Liver (tissue), 3 donors: ENCODE results near the gene CCDC86.

Experiments used
- CTCF ChIP-seq: fragments of 150-350 bp; IDR thresholded peaks from 2 replicates; pipeline ENCODE4 v1.5.1; 2017; ENCODE audit warnings: improper control_type of control experiment, low read depth, low read length; ENCODE audit not compliant: missing input control
- FOXA1 ChIP-seq: IDR thresholded peaks from 2 replicates; pipeline ENCODE4 v1.6.1; 2016; ENCODE audit warnings: antibody characterized with exemption
- HNF4A ChIP-seq, 2 donors: conservative IDR thresholded peaks; 2 replicates each; pipeline ENCODE4 v1.6.1; 2016; ENCODE audit warnings: antibody characterized with exemption in 2 of 2, mild to moderate bottlenecking in 2 of 2
- MAX ChIP-seq: IDR thresholded peaks from 2 replicates; pipeline ENCODE4 v1.6.1; 2016; ENCODE audit warnings: antibody characterized with exemption
- RAD21 ChIP-seq, 2 donors: IDR thresholded peaks; 2 replicates each; pipeline ENCODE4 v1.6.1; 2016; ENCODE audit warnings: antibody characterized with exemption in 2 of 2, mild to moderate bottlenecking in 2 of 2
- RXRA ChIP-seq, 2 donors: IDR thresholded peaks; 2 replicates each; pipeline ENCODE4 v1.6.1; 2017 to 2018; ENCODE audit warnings: antibody characterized with exemption in 2 of 2, mild to moderate bottlenecking in 1 of 2
- SP1 ChIP-seq: IDR thresholded peaks from 2 replicates; pipeline ENCODE4 v1.6.1; 2018; ENCODE audit warnings: antibody characterized with exemption, mild to moderate bottlenecking
- TAF1 ChIP-seq: conservative IDR thresholded peaks from 2 replicates; pipeline ENCODE4 v1.6.1; 2016; ENCODE audit warnings: antibody characterized with exemption, mild to moderate bottlenecking
- YY1 ChIP-seq: IDR thresholded peaks from 2 replicates; pipeline ENCODE4 v1.6.1; 2016; ENCODE audit warnings: antibody characterized with exemption, mild to moderate bottlenecking
- ZBTB33 ChIP-seq: IDR thresholded peaks from 2 replicates; pipeline ENCODE4 v1.6.1; 2016; ENCODE audit warnings: antibody characterized with exemption
- donor health status: healthy.
- donor health status: healthy.

- no peak for TF ChIP-seq CTCF
- TF ChIP-seq TAF1, result no peak
- TF ChIP-seq MAX, result no peak
- TF ChIP-seq SP1, result no peak
- TF ChIP-seq RXRA (IDR thresholded peaks at IDR 0.05), result no peak
- no peak for TF ChIP-seq HNF4A (conservative IDR thresholded peaks at IDR 0.05)
- TF ChIP-seq ZBTB33, result no peak
- TF ChIP-seq YY1, result no peak
- no peak for TF ChIP-seq FOXA1
- TF ChIP-seq RAD21 (IDR thresholded peaks at IDR 0.05), result no peak
Observed at GRCh38 chr11:60871378-60872061, 29.6 kb downstream of the CCDC86 start.
